ENCODE data around the gene NUP205.
"Not testable (repeated sequence)": the region's sequence is repeated elsewhere in the genome, so short reads cannot be mapped to it uniquely, and the experiment has no call there.

Gene NUP205

GRCh38 chr7:135664046-135664589 is 106.4 kb downstream of the NUP205 start:
- no peak for DNase-seq (ENCODE audit: low read depth in 1 of 2, low spot score in 1 of 2)

GRCh38 chr7:135665042-135665441 is 107.3 kb downstream of the NUP205 start:
- DNase-seq (ENCODE audit: low read depth in 1 of 2, low spot score in 1 of 2), result no peak

- no peak for DNase-seq (ENCODE audit: low read depth in 1 of 2, low spot score in 1 of 2)
Observed at GRCh38 chr7:135666156-135666555, 108.4 kb downstream of the NUP205 start.

- DNase-seq (ENCODE audit: low read depth in 1 of 2, low spot score in 1 of 2), result no peak
Observed at GRCh38 chr7:135666846-135667245, 109.1 kb downstream of the NUP205 start.

GRCh38 chr7:135667626-135668025 is 109.9 kb downstream of the NUP205 start:
- not testable (repeated sequence) for DNase-seq (ENCODE audit: low read depth in 1 of 2, low spot score in 1 of 2)

- DNase-seq (ENCODE audit: low read depth in 1 of 2, low spot score in 1 of 2), result not testable (repeated sequence)
Observed at GRCh38 chr7:135668852-135669395, 111.2 kb downstream of the NUP205 start.

GRCh38 chr7:135669774-135670173 is 112.1 kb downstream of the NUP205 start:
- DNase-seq (ENCODE audit: low read depth in 1 of 2, low spot score in 1 of 2), result no peak

GRCh38 chr7:135670179-135670578 is 112.5 kb downstream of the NUP205 start:
- no peak for DNase-seq (ENCODE audit: low read depth in 1 of 2, low spot score in 1 of 2)

GRCh38 chr7:135672560-135673359 is 115.0 kb downstream of the NUP205 start:
- no peak for DNase-seq (ENCODE audit: low read depth in 1 of 2, low spot score in 1 of 2)

GRCh38 chr7:135673360-135673706 is 115.6 kb downstream of the NUP205 start:
- DNase-seq (ENCODE audit: low read depth in 1 of 2, low spot score in 1 of 2), result no peak

- no peak for DNase-seq (ENCODE audit: low read depth in 1 of 2, low spot score in 1 of 2)
Observed at GRCh38 chr7:135678612-135679575, 121.2 kb downstream of the NUP205 start.

GRCh38 chr7:135681762-135682161 is 124.0 kb downstream of the NUP205 start:
- DNase-seq (ENCODE audit: low read depth in 1 of 2, low spot score in 1 of 2), result no peak

GRCh38 chr7:135682191-135682590 is 124.5 kb downstream of the NUP205 start:
- DNase-seq (ENCODE audit: low read depth in 1 of 2, low spot score in 1 of 2), result no peak

GRCh38 chr7:135683609-135684008 is 125.9 kb downstream of the NUP205 start:
- no peak for DNase-seq (ENCODE audit: low read depth in 1 of 2, low spot score in 1 of 2)

GRCh38 chr7:135684136-135684535 is 126.4 kb downstream of the NUP205 start:
- DNase-seq (ENCODE audit: low read depth in 1 of 2, low spot score in 1 of 2), result no peak

GRCh38 chr7:135684699-135685098 is 127.0 kb downstream of the NUP205 start:
- no peak for DNase-seq (ENCODE audit: low read depth in 1 of 2, low spot score in 1 of 2)

- DNase-seq (ENCODE audit: low read depth in 1 of 2, low spot score in 1 of 2), result no peak
Observed at GRCh38 chr7:135685306-135686084, 127.8 kb downstream of the NUP205 start.

GRCh38 chr7:135687466-135687865 is 129.7 kb downstream of the NUP205 start:
- no peak for DNase-seq (ENCODE audit: low read depth in 1 of 2, low spot score in 1 of 2)

GRCh38 chr7:135690566-135690965 is 132.8 kb downstream of the NUP205 start:
- no peak for DNase-seq (ENCODE audit: low read depth in 1 of 2, low spot score in 1 of 2)

- no peak for DNase-seq (ENCODE audit: low read depth in 1 of 2, low spot score in 1 of 2)
Observed at GRCh38 chr7:135692055-135692454, 134.3 kb downstream of the NUP205 start.

- DNase-seq (ENCODE audit: low read depth in 1 of 2, low spot score in 1 of 2), result not testable (repeated sequence)
Observed at GRCh38 chr7:135692606-135693005, 134.9 kb downstream of the NUP205 start.
